Neuron (in vitro differentiated cells): ENCODE results near the gene YRDC.
A peak's percentile ranks its signal among the peaks of the same experiment; 100 is the strongest.
"Not testable (repeated sequence)": the region's sequence is repeated elsewhere in the genome, so short reads cannot be mapped to it uniquely, and the experiment has no call there.

Experiments
- H2AFZ ChIP-seq: one replicate; pipeline ENCODE4 v1.6.1; 2013; ENCODE audit warnings: low read depth, mild to moderate bottlenecking, inconsistent platforms, low read length, moderate library complexity
- H3K27me3 ChIP-seq: one replicate; pipeline ENCODE4 v1.6.1; 2013; ENCODE audit warnings: low read length; ENCODE audit not compliant: insufficient read depth
- H3K36me3 ChIP-seq: one replicate; pipeline ENCODE4 v1.6.1; 2013; ENCODE audit warnings: low read length; ENCODE audit not compliant: insufficient read depth
- H3K4me1 ChIP-seq: one replicate; pipeline ENCODE4 v1.6.1; 2013; ENCODE audit warnings: low read length; ENCODE audit not compliant: insufficient read depth
- H3K4me3 ChIP-seq: 2 replicates; pipeline ENCODE4 v1.5.1; 2013; ENCODE audit warnings: mild to moderate bottlenecking, low read length, moderate library complexity
- H3K9me3 ChIP-seq: one replicate; pipeline ENCODE4 v1.6.1; 2013; ENCODE audit warnings: low read length

The YRDC gene

DNA sequence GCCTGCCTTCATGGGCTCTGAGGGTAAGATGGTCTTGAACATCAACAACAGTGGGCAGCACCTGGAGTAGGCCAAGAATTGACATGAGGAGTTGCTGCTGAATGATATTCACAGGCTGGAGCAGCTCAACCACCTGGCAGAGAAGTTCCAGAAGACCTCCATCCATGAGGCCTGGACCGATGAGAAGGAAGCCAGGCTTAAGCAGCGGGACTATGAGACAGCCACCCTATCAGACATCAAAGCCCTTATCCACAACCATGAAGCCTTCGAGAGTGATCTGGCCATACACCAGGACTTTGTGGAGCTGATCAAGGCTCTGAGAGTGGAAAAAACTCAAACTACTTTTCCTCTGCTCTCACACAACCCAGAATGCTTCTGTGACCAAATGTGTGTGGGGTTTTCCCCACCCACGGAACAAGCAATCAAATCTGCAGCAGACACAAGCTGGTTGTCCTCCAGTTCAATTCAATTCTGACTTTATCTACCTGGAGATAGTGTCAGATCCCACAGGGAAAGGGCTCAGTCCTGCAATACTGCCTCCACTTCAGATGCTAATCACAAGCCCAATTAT, 31.0 kb downstream of the YRDC start:
- no peak overlapping the region for H3K4me3 ChIP-seq
- no peaks in the 10 kb centered on the region for H3K27me3 ChIP-seq
- no peaks in the 10 kb centered on the region for H3K36me3 ChIP-seq
- H3K4me1 ChIP-seq = no peaks in the 10 kb centered on the region
- H2AFZ ChIP-seq = no peak overlapping the region
- no peaks in the 10 kb centered on the region for H3K9me3 ChIP-seq

- H2AFZ ChIP-seq, H3K36me3 ChIP-seq, H3K4me1 ChIP-seq, H3K4me3 ChIP-seq, H3K9me3 ChIP-seq: not testable (repeated sequence)
- H3K27me3 ChIP-seq = peaks cover 20% of the 10 kb centered on the region
Measured at GRCh38 chr1:37771440-37771839, 36.6 kb downstream of the YRDC start.

DNA sequence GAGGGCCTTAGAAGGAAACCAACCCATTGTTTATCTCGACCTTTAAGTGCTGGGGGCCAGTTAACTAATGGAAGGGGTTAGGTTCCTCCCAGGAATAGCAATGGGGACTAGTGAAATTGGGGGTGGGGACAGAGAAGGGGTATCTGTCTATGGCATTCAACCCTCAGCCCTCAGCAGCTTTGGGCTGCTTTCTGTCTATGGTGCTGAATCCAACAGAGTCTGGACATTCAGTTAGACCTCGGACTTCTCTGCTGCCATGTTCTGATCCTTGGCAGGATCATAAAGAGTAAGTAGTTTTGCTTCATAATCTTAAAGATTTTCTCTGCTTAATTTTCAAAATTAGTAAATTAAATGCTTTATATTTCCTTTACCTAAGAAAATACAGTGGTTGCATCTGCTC, 40.5 kb downstream of the YRDC start:
- Histone ChIP-seq H3K9me3 (no peaks in the 10 kb centered on the region), H3K4me1 (peaks cover 19% of the 10 kb centered on the region), H3K27me3 (peaks cover 56% of the 10 kb centered on the region), H2AFZ (no peak overlapping the region), H3K36me3 (no peaks in the 10 kb centered on the region), H3K4me3 (no peak overlapping the region)

DNA sequence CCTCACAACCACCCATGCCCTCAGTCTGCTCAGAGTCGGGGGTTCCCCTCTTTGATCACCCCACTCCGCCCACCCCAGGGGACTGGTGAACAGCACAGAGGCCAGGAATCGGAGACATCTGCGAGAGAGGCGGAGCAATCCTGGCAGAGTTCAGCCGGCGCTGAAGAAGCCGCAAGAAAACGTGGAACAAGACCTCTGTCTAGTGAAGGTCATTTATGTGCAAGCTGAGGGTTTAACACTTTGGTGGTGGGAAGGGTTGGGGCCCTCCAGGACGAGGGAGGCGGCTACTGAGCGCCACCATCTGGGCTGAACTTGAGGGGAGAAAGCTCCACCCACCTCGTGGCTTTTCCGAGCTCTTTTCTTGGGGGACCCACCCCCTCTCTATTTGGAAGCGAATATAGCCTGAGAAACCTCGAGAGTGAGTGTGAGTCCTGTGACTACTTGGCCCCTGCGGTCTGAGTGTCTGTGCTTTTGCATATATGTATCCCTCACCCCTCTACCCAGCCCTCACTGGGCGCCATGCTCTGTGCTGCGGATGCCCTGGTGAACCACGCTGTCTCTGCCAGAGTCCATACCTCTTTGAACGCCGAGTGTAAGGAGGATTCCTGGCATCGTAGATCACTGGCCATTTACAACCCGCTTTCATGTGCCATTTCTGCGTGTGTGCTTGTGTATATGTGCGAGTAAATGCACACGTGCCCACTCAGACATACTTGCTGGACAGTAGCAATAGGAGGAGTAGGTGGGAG, 41.9 kb downstream of the YRDC start:
- peak overlapping the region; percentile 42 for H3K4me3 ChIP-seq
- H3K4me1 ChIP-seq = peaks cover 19% of the 10 kb centered on the region

GRCh38 chr1:37764888-37765441, 43.0 kb downstream of the YRDC start, which contains the start of gene EPHA10:
TSS of gene EPHA10 (minus strand) at chr1:37765120. CDS start at chr1:37765066, 54 bp downstream.
- Histone ChIP-seq H2AFZ (peak within 1 kb of the TSS; percentile 47), H3K4me3 (peak within 1 kb of the TSS; percentile 42)

More for the DNA sequence above, 41.9 kb downstream of the YRDC start:
- Histone ChIP-seq H2AFZ (peak overlapping the region; percentile 47), H3K27me3 (peaks cover 69% of the 10 kb centered on the region), H3K36me3 (no peaks in the 10 kb centered on the region), H3K9me3 (no peaks in the 10 kb centered on the region)

GRCh38 chr1:37764414-37764825, 43.6 kb downstream of the YRDC start:
- Histone ChIP-seq H3K27me3 (peaks cover 75% of the 10 kb centered on the region), H3K4me3 (peak overlapping the region; percentile 42), H3K4me1 (peaks cover 19% of the 10 kb centered on the region), H3K36me3 (no peaks in the 10 kb centered on the region), H3K9me3 (no peaks in the 10 kb centered on the region), H2AFZ (peak overlapping the region; percentile 37)

More at GRCh38 chr1:37764888-37765441, 43.0 kb downstream of the YRDC start, which contains the start of gene EPHA10:
- Histone ChIP-seq H3K9me3 (no peaks in the 10 kb centered on the region), H3K4me1 (peaks cover 19% of the 10 kb centered on the region), H3K36me3 (no peaks in the 10 kb centered on the region), H3K27me3 (peaks cover 75% of the 10 kb centered on the region)

- Histone ChIP-seq H3K4me3 (no peak overlapping the region), H3K4me1 (peaks cover 19% of the 10 kb centered on the region), H3K36me3 (no peaks in the 10 kb centered on the region), H3K27me3 (peaks cover 72% of the 10 kb centered on the region), H2AFZ (no peak overlapping the region), H3K9me3 (no peaks in the 10 kb centered on the region)
Measured at GRCh38 chr1:37763791-37764413, 44.1 kb downstream of the YRDC start.

DNA sequence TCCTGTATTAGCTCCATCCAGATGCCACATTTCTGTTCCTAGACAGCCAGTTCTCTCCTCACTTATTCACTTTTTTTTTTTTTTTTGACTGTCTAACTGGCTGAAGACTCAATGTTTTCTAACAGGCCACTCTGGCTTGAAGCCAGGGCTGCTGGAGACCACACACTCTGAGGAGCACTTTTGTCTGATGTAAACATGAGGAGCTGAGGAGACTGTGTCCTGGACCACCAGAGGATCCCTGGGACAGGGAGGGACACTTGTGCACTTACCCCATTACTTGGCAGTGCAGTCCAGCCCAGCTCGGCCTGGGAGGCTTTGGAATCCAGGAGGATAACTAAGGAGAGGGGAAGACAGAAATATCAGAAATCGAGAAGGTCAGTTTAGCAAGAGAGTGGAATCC, 45.5 kb downstream of the YRDC start:
- Histone ChIP-seq H3K4me1 (peaks cover 19% of the 10 kb centered on the region), H3K9me3 (no peaks in the 10 kb centered on the region), H3K27me3 (peaks cover 83% of the 10 kb centered on the region), H2AFZ (no peak overlapping the region), H3K36me3 (no peaks in the 10 kb centered on the region), H3K4me3 (no peak overlapping the region)

GRCh38 chr1:37761416-37762095, 46.5 kb downstream of the YRDC start:
- Histone ChIP-seq H3K36me3 (no peaks in the 10 kb centered on the region), H3K27me3 (peaks cover 81% of the 10 kb centered on the region), H3K9me3 (no peaks in the 10 kb centered on the region), H3K4me1 (peaks cover 14% of the 10 kb centered on the region), H3K4me3 (no peak overlapping the region), H2AFZ (no peak overlapping the region)

DNA sequence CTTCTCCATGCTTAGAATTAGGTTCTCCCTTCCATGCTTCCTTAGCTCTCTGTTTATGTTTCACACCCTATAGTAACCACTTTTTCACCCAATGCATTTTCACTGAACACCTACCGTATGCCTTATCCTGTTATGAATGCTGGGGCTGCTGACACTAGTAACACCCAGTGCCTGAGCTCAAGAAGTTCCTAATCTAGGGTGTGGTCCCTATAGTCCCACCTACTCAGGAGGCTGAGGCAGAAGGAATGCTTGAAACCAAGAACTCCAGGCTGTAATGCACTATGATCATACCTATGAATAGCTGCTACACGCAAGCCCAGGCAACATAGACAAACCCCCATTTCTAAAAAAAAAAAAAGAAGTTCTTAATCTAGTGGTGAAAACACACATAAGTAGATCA, 48.6 kb downstream of the YRDC start:
- peaks cover 80% of the 10 kb centered on the region for H3K27me3 ChIP-seq
- no peaks in the 10 kb centered on the region for H3K9me3 ChIP-seq
- H2AFZ ChIP-seq = no peak overlapping the region
- H3K4me1 ChIP-seq = no peaks in the 10 kb centered on the region
- H3K4me3 ChIP-seq = no peak overlapping the region
- H3K36me3 ChIP-seq = no peaks in the 10 kb centered on the region

GRCh38 chr1:37755951-37756560, 52.0 kb downstream of the YRDC start:
- Histone ChIP-seq H3K27me3 (peaks cover 75% of the 10 kb centered on the region), H3K36me3 (no peaks in the 10 kb centered on the region), H2AFZ (no peak overlapping the region), H3K4me3 (no peak overlapping the region), H3K4me1 (no peaks in the 10 kb centered on the region), H3K9me3 (no peaks in the 10 kb centered on the region)

- Histone ChIP-seq H2AFZ (no peak overlapping the region), H3K4me1 (no peaks in the 10 kb centered on the region), H3K4me3 (no peak overlapping the region)
Measured at GRCh38 chr1:37755290-37755689, 52.7 kb downstream of the YRDC start.

More at GRCh38 chr1:37755290-37755689, 52.7 kb downstream of the YRDC start:
- H3K36me3 ChIP-seq = no peaks in the 10 kb centered on the region
- H3K27me3 ChIP-seq = peaks cover 76% of the 10 kb centered on the region
- no peaks in the 10 kb centered on the region for H3K9me3 ChIP-seq
